Lower leg skin (tissue), 4 donors: Measurements from ENCODE around the gene CORO1C. TPM values are rescaled to one million over a fixed set of nuclear protein-coding genes. Genes with fewer than 3 reads are reported as not detected.

Experiments
- DNase-seq, 2 donors: peaks; one replicate each; pipeline ENCODE4 v3.0.0-alpha.2; 2019; ENCODE audit warnings: low spot score in 2 of 2
- H3K4me3 ChIP-seq: fragments of 200-600 bp; sonication (generic); 2 replicates; pipeline ENCODE4 v1.5.1; 2017; ENCODE audit warnings: mild to moderate bottlenecking, low read depth; ENCODE audit not compliant: poor library complexity, severe bottlenecking
- POLR2A ChIP-seq, 2 donors: fragments of 450-650 bp; IDR thresholded peaks; one replicate each; pipeline ENCODE4 v1.6.1; 2016 to 2017; ENCODE audit warnings: antibody characterized with exemption in 2 of 2, mild to moderate bottlenecking in 1 of 2, moderate library complexity in 1 of 2
- WGBS, 2 donors: methylation state at CpG; one replicate each; pipeline ENCODE4 v1.1.5; 2018; 5-methylcytosine and 5-hydroxymethylcytosine counted together
- intact Hi-C: fragments of 100-400 bp; cut with DNase I; formaldehyde crosslinking; loops from one replicate; pipeline ENCODE4 v1.15.0; 2023; ENCODE audit warnings: low total_unique reads
- total RNA-seq, 4 donors: library from RNA; depleted of rRNA; stranded (reverse); fragments of >200 nt; gene quantifications; one replicate each; pipeline ENCODE4 v1.1.0, GENCODE V29; 2016
- TF ChIP-seq, protein P1 (sequence below), 3 donors: fragments of 450-650 bp; IDR thresholded peaks; one replicate each; pipeline ENCODE4 v1.5.1; 2016; ENCODE audit warnings: antibody characterized with exemption in 3 of 3, mild to moderate bottlenecking in 3 of 3, moderate library complexity in 2 of 3

Gene CORO1C
- total RNA-seq, 4 donors from 2014 or later = 86.5 to 193 (median 146) TPM

DNA sequence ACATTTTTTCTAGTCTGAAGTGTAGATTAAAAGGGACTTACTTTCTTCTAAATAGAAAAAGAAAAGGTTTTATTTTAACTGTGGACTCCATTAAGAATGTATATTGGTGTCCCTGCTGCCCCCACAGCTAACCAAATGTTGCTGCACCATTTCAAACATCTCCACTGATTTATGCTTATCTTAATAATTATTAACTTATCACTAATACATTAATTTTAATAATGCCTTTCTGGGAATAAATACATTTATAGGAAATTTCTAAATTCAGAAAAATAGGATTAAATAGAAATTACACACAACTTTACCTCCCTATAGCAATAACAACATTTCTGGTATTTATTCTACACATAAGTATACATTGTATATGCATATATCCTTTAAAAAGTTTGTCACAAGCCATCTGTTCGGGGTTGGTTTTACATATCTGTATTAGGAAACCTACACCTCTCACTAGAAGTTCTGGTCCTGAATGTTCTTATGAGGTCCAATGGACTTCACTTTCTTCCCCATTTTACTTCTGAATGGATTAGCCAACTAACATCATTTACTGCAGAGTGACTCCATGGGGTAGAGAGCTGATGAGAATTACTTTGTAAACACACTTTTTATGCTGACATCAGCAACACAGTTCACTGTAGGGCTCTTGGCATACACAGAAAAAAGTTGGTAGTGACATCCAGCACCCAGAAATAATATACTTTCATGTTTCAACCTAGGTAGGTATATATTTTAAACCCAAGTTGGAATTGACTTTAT is 88.2 kb downstream of the CORO1C start:
- H3K4me3 ChIP-seq = no peak overlapping the region
- 94 to 95% methylated on average over 1 of the region's 1 CpG for WGBS, 2 donors
- DNase-seq = no peak
- TF ChIP-seq, protein P1, sequence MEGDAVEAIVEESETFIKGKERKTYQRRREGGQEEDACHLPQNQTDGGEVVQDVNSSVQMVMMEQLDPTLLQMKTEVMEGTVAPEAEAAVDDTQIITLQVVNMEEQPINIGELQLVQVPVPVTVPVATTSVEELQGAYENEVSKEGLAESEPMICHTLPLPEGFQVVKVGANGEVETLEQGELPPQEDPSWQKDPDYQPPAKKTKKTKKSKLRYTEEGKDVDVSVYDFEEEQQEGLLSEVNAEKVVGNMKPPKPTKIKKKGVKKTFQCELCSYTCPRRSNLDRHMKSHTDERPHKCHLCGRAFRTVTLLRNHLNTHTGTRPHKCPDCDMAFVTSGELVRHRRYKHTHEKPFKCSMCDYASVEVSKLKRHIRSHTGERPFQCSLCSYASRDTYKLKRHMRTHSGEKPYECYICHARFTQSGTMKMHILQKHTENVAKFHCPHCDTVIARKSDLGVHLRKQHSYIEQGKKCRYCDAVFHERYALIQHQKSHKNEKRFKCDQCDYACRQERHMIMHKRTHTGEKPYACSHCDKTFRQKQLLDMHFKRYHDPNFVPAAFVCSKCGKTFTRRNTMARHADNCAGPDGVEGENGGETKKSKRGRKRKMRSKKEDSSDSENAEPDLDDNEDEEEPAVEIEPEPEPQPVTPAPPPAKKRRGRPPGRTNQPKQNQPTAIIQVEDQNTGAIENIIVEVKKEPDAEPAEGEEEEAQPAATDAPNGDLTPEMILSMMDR (IDR thresholded peaks at IDR 0.05) = no peak
- no peak for TF ChIP-seq POLR2A (IDR thresholded peaks at IDR 0.05)
- intact Hi-C loops = no loop called here

DNA sequence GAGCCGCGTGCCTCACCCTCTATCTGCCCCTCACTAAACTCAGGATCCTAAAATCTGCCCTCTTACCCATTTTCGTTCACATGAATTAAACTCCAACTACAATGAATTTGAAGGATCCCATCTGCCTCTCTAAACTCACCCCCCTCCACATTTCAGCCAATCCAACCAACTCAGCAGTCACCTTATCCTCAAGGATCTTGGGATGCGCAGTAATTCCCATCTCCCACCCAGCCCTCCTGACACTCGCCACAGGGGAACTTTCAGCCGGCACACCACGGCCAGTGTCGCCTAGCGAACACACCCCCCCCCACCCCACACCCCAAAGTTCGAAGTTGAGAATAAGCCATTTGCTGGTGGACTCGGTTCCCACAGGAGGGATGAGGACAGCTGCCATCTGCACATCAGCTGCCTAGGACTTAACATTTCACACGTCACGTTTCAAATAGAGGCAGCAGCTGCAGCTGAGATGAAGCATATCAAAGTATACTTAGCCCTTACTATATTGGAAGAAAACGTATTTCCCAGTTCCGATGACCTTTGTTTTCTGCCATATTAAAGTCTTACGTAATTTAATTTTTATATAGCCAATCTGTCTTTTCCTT is 88.9 kb downstream of the CORO1C start:
- 77 to 78% methylated on average over 16 of the region's 16 CpGs for WGBS, 2 donors
- intact Hi-C loops = no loop called here
- H3K4me3 ChIP-seq = no peak overlapping the region
- TF ChIP-seq, protein P1 (IDR thresholded peaks at IDR 0.05) = no peak
- no peak for TF ChIP-seq POLR2A (IDR thresholded peaks at IDR 0.05)
- peak in 1 of 2 donors; percentile 46 for DNase-seq

DNA sequence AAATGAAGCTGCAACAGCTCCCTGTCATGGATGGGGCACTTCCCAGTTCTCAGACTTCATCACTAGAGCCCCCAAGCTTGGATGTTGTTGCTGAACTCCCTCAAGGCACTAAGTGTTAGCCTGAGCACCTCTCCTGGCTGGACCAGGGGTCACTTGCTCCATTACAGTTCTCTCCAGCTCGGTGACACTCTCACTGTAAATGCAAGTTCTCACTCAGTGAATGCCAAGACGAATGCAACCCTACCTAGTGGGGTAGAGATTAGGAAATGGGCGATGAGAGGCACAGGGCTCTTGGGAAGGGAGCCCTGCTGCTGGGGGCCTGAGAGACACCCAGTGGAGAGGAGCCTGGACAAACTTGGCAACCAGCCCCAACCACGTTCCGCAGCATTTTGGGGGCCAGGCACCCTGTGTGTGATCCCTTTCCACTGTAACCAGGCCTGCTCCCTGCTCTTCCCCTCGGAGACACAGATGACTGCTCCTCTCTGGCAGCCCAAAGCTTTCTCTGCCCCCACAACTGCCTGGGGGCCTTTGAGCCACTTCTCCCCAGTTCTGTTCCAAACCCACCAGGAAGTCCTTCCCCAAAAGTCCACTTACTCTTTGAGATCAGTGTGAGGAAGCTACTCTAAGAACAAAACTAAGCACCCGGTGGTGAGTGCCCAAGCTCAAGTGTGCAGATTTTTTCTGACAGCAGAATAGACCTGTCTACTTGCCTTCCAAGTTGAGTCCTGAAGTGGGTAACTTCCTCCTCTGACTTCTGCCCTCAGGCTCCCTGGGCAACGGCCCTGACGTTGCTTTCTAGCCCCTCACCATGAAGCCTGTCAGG is 89.7 kb downstream of the CORO1C start:
- peak in 1 of 2 donors; percentile 76 for DNase-seq
- TF ChIP-seq, protein P1 (IDR thresholded peaks at IDR 0.05) = no peak
- no peak for TF ChIP-seq POLR2A (IDR thresholded peaks at IDR 0.05)
- H3K4me3 ChIP-seq = no peak overlapping the region
- WGBS, 2 donors = 42 to 53% methylated on average over 9 of the region's 9 CpGs
- intact Hi-C loops = no loop called here

DNA sequence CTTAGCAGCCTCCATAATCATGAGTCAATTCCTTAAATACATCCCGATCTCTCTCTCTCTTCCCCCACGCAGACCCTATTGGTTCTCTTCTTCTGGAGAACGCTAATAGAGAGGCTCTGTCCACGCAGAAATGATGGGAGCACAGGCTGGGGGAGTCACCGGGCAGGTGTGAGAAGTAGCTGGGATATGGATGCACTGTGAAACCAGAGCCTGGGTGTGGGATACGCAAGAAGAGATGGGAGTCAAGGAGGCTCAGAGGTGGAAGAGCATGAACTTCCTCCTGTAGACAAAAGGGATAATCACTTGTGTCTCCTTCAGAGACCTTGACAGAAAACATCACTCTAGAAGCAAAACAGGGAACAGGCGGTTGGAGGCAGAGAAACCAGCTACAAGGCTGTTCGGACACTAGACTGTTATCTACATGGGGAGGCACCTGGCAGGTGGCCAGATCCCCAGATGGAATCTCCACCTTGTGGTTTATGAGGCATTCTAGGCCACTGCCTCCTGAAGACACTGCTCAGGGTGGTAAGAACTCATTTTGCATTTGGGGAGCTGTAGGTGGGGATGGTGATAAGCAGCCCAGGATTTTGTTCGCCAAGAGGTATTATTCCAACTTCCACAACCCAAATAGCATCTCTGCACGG is 90.4 kb downstream of the CORO1C start:
- TF ChIP-seq, protein P1 (IDR thresholded peaks at IDR 0.05) = no peak
- no peak for TF ChIP-seq POLR2A (IDR thresholded peaks at IDR 0.05)
- WGBS, 2 donors = 72 to 78% methylated on average over 10 of the region's 10 CpGs
- intact Hi-C loops = no loop called here
- no peak overlapping the region for H3K4me3 ChIP-seq
- DNase-seq = peak in 1 of 2 donors; percentile 83

DNA sequence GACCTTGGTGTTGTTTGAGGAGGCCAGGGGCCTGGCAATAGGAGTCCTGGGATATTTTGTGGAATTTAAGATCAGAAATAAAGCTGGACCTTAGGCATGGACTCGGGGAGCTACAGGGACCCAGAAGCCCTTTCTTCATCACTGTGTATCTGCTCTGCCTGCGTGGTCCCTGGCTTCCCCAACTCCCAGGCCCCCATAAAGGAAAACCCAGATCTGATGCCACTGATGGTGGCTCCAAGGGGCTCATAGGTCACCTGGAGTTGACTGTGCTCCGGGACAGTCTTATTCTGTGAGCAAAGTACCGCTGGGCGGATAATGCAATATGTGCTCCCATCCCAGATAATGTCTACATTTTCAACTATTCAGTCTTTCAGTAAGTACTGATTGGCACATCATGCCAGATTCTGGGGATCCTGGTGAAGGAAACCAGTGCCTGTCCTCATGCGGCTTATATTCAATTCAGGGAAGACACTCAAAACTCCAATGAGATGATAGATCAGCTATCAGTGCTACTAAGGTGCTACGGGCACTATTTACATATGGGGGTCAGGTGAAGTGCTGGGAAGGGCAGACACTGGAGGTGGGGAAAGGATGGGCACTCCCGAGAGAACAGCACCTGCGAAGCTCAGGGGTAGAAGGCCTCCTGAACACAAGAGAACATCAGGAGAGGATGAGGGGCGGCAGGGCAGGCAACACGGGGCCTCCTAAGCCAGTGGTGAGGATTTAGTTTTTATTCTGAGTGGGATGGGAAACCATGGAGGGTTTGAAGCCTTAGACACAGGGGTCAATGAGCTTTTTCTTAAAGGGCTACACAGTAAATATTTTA is 92.1 kb downstream of the CORO1C start:
- TF ChIP-seq, protein P1 (IDR thresholded peaks at IDR 0.05) = no peak
- TF ChIP-seq POLR2A (IDR thresholded peaks at IDR 0.05) = no peak
- H3K4me3 ChIP-seq = no peak overlapping the region
- intact Hi-C loops = no loop called here
- DNase-seq = peak in 1 of 2 donors; percentile 74
- WGBS, 2 donors = 90 to 93% methylated on average over 11 of the region's 11 CpGs
